Thymus (tissue), 11 donors: ENCODE measurements around the gene EXOC4. TPM values are rescaled to one million over a fixed set of nuclear protein-coding genes. Genes with fewer than 3 reads are reported as not detected.

Experiments used
- DNase-seq, 9 donors: peaks; one replicate each; pipeline ENCODE4 v3.0.0-alpha.2; 2013; ENCODE audit warnings: low spot score in 9 of 9, low read depth in 6 of 9, missing footprints in 1 of 9
- H3K27ac ChIP-seq, 2 donors: one replicate each; pipeline ENCODE4 v1.5.1; 2013; ENCODE audit warnings: control low read depth in 1 of 2, low read depth in 1 of 2, low read length in 1 of 2, mild to moderate bottlenecking in 1 of 2, moderate library complexity in 1 of 2
- H3K27me3 ChIP-seq, 2 donors: one replicate each; pipeline ENCODE4 v1.5.1; 2013; ENCODE audit warnings: low read length in 1 of 2; ENCODE audit not compliant: control insufficient read depth in 2 of 2, insufficient read depth in 1 of 2
- H3K36me3 ChIP-seq, 2 donors: one replicate each; pipeline ENCODE4 v1.5.1; 2013; ENCODE audit warnings: low read length in 1 of 2, mild to moderate bottlenecking in 1 of 2, moderate library complexity in 1 of 2; ENCODE audit not compliant: control insufficient read depth in 2 of 2, insufficient read depth in 2 of 2
- H3K4me1 ChIP-seq, 2 donors: one replicate each; pipeline ENCODE4 v1.5.1; 2013; ENCODE audit warnings: low read length in 2 of 2; ENCODE audit not compliant: control insufficient read depth in 2 of 2, insufficient read depth in 2 of 2
- H3K4me3 ChIP-seq, 2 donors: one replicate each; pipeline ENCODE4 v1.5.1; 2013; ENCODE audit warnings: low read length in 2 of 2, control low read depth in 1 of 2, mild to moderate bottlenecking in 1 of 2
- H3K9me3 ChIP-seq, 2 donors: one replicate each; pipeline ENCODE4 v1.5.1; 2013; ENCODE audit warnings: low read length in 1 of 2, mild to moderate bottlenecking in 1 of 2; ENCODE audit not compliant: control insufficient read depth in 2 of 2, insufficient read depth in 1 of 2
- WGBS: extraction: QIAGEN DNeasy Blood & Tissue Kit; methylation state at CpG from one replicate; pipeline ENCODE4 v1.1.7; 2013; 5-methylcytosine and 5-hydroxymethylcytosine counted together
- polyA plus RNA-seq: library from polyadenylated mRNA; stranded (reverse); fragments of 200-250 nt; gene quantifications from one replicate; pipeline ENCODE4 v1.2.3, GENCODE V29; 2013
- total RNA-seq: library from RNA; stranded (reverse); fragments of 120-200 nt; gene quantifications from one replicate; pipeline ENCODE4 v1.2.4, GENCODE V29; 2013
- donor health status: healthy.

The EXOC4 gene
- total and polyA plus RNA-seq, 2 donors: 25.5 to 51.2 TPM

- H3K36me3 ChIP-seq: peaks cover 0 to 2% of the 10 kb centered on the region in 2 donors
- no peak overlapping the region for H3K27ac ChIP-seq
- H3K4me1 ChIP-seq: no peaks in the 10 kb centered on the region
- DNase-seq: no peak
- 97% methylated on average over 3 of the region's 3 CpGs for WGBS
- no peaks in the 10 kb centered on the region for H3K27me3 ChIP-seq
- H3K4me3 ChIP-seq: no peak overlapping the region
- H3K9me3 ChIP-seq: no peaks in the 10 kb centered on the region
Observed at GRCh38 chr7:133355325-133355708, 102.4 kb downstream of the EXOC4 start.

- 97% methylated on average over 3 of the region's 3 CpGs for whole genome bisulfite sequencing
- no peak overlapping the region for H3K27ac ChIP-seq
- no peak for DNase-seq
- H3K9me3 ChIP-seq: no peaks in the 10 kb centered on the region
- H3K27me3 ChIP-seq: no peaks in the 10 kb centered on the region
- peaks cover 0 to 2% of the 10 kb centered on the region in 2 donors for H3K36me3 ChIP-seq
- no peak overlapping the region for H3K4me3 ChIP-seq
- H3K4me1 ChIP-seq: no peaks in the 10 kb centered on the region
Observed at GRCh38 chr7:133355822-133356221, 102.9 kb downstream of the EXOC4 start.

GRCh38 chr7:133358708-133359107 lies 105.8 kb downstream of the EXOC4 start:
- no peaks in the 10 kb centered on the region for H3K4me1 ChIP-seq
- no peaks in the 10 kb centered on the region for H3K9me3 ChIP-seq
- peaks cover 0 to 2% of the 10 kb centered on the region in 2 donors for H3K36me3 ChIP-seq
- H3K27me3 ChIP-seq: no peaks in the 10 kb centered on the region
- no peak overlapping the region for H3K4me3 ChIP-seq
- no peak overlapping the region for H3K27ac ChIP-seq
- WGBS: 97% methylated on average over 3 of the region's 3 CpGs
- no peak for DNase-seq

- peaks cover 0 to 2% of the 10 kb centered on the region in 2 donors for H3K36me3 ChIP-seq
- no peaks in the 10 kb centered on the region for H3K4me1 ChIP-seq
- no peak for DNase-seq
- no peaks in the 10 kb centered on the region for H3K27me3 ChIP-seq
- H3K9me3 ChIP-seq: no peaks in the 10 kb centered on the region
- H3K4me3 ChIP-seq: no peak overlapping the region
- H3K27ac ChIP-seq: no peak overlapping the region
Observed at GRCh38 chr7:133359449-133359848, 106.6 kb downstream of the EXOC4 start.

- 98% methylated on average over 2 of the region's 2 CpGs for WGBS
- Histone ChIP-seq H3K27ac (no peak overlapping the region), H3K27me3 (no peaks in the 10 kb centered on the region), H3K4me3 (no peak overlapping the region), H3K9me3 (no peaks in the 10 kb centered on the region), H3K36me3 (peaks cover 0 to 2% of the 10 kb centered on the region in 2 donors), H3K4me1 (no peaks in the 10 kb centered on the region)
- DNase-seq: no peak
Observed at GRCh38 chr7:133360201-133360600, 107.3 kb downstream of the EXOC4 start.

- Histone ChIP-seq H3K9me3 (no peaks in the 10 kb centered on the region), H3K27me3 (no peaks in the 10 kb centered on the region), H3K27ac (no peak overlapping the region), H3K36me3 (no peaks in the 10 kb centered on the region), H3K4me3 (no peak overlapping the region), H3K4me1 (no peaks in the 10 kb centered on the region)
- no peak for DNase-seq
Observed at GRCh38 chr7:133361806-133362205, 108.9 kb downstream of the EXOC4 start.

GRCh38 chr7:133364959-133365690 lies 112.2 kb downstream of the EXOC4 start:
- Histone ChIP-seq H3K27ac (no peak overlapping the region), H3K36me3 (no peaks in the 10 kb centered on the region), H3K4me1 (no peaks in the 10 kb centered on the region), H3K27me3 (no peaks in the 10 kb centered on the region), H3K4me3 (no peak overlapping the region), H3K9me3 (no peaks in the 10 kb centered on the region)
- WGBS: 64% methylated on average over 4 of the region's 4 CpGs
- DNase-seq: no peak

GRCh38 chr7:133365917-133366316 lies 113.0 kb downstream of the EXOC4 start:
- Histone ChIP-seq H3K9me3 (no peaks in the 10 kb centered on the region), H3K27ac (no peak overlapping the region), H3K4me3 (no peak overlapping the region), H3K4me1 (no peaks in the 10 kb centered on the region), H3K36me3 (no peaks in the 10 kb centered on the region), H3K27me3 (no peaks in the 10 kb centered on the region)
- WGBS: 92% methylated on average over 3 of the region's 3 CpGs
- no peak for DNase-seq

- H3K27me3 ChIP-seq: no peaks in the 10 kb centered on the region
- H3K9me3 ChIP-seq: no peaks in the 10 kb centered on the region
- no peaks in the 10 kb centered on the region for H3K36me3 ChIP-seq
- 97% methylated on average over 3 of the region's 3 CpGs for WGBS
- no peak overlapping the region for H3K27ac ChIP-seq
- no peak overlapping the region for H3K4me3 ChIP-seq
- DNase-seq: no peak
- peaks cover 0 to 2% of the 10 kb centered on the region in 2 donors for H3K4me1 ChIP-seq
Observed at GRCh38 chr7:133367561-133367960, 114.7 kb downstream of the EXOC4 start.
